H9 (cell line): ENCODE measurements around the gene CDK2AP2. TPM values are rescaled to one million over a fixed set of nuclear protein-coding genes. Genes with fewer than 3 reads are reported as not detected.

ENCODE experiments used
- DNase-seq: peaks from one replicate; pipeline ENCODE4 v3.0.0-alpha.2; 2017
- H2AFZ ChIP-seq: one replicate; pipeline ENCODE4 v1.6.1; 2013; ENCODE audit warnings: mild to moderate bottlenecking, low read length, control low read depth, moderate library complexity
- H2AK5ac ChIP-seq: 2 replicates; pipeline ENCODE4 v1.6.1; 2013; ENCODE audit warnings: low read length, control low read depth, mixed read lengths; ENCODE audit not compliant: insufficient read length
- H2BK120ac ChIP-seq: one replicate; pipeline ENCODE4 v1.6.1; 2013; ENCODE audit warnings: low read depth, mild to moderate bottlenecking, low read length, control low read depth, inconsistent platforms; ENCODE audit not compliant: poor library complexity, severe bottlenecking
- H2BK12ac ChIP-seq: 2 replicates; pipeline ENCODE4 v1.6.1; 2013; ENCODE audit warnings: low read length, control low read depth, mixed read lengths, low read depth; ENCODE audit not compliant: insufficient read length
- H2BK15ac ChIP-seq: 2 replicates; pipeline ENCODE4 v1.6.1; 2013; ENCODE audit warnings: low read depth, low read length, control low read depth
- H2BK20ac ChIP-seq: one replicate; pipeline ENCODE4 v1.6.1; 2013; ENCODE audit warnings: low read depth, mild to moderate bottlenecking, low read length, control low read depth, inconsistent platforms; ENCODE audit not compliant: poor library complexity, severe bottlenecking
- H2BK5ac ChIP-seq: 2 replicates; pipeline ENCODE4 v1.6.1; 2013; ENCODE audit warnings: low read length, control low read depth, mixed read lengths; ENCODE audit not compliant: insufficient read length
- H3K14ac ChIP-seq: 2 replicates; pipeline ENCODE4 v1.6.1; 2013; ENCODE audit warnings: low read length, control low read depth; ENCODE audit not compliant: insufficient read depth
- H3K18ac ChIP-seq: 2 replicates; pipeline ENCODE4 v1.6.1; 2013; ENCODE audit warnings: low read depth, mild to moderate bottlenecking, mixed read lengths, low read length, control low read depth; ENCODE audit not compliant: insufficient read length
- H3K23ac ChIP-seq: 2 replicates; pipeline ENCODE4 v1.6.1; 2013; ENCODE audit warnings: low read length, control low read depth, mixed read lengths, low read depth; ENCODE audit not compliant: insufficient read length
- H3K23me2 ChIP-seq: 2 replicates; pipeline ENCODE4 v1.6.1; 2013; ENCODE audit warnings: low read depth, mild to moderate bottlenecking, mixed read lengths, low read length, control low read depth; ENCODE audit not compliant: insufficient read length, poor library complexity, severe bottlenecking
- H3K27ac ChIP-seq: 2 replicates; pipeline ENCODE4 v1.5.1; 2013; ENCODE audit warnings: low read length, control low read depth, mixed read lengths, low read depth; ENCODE audit not compliant: insufficient read length
- H3K27me3 ChIP-seq: 2 replicates; pipeline ENCODE4 v1.6.1; 2013; ENCODE audit warnings: low read length, control low read depth, inconsistent platforms; ENCODE audit not compliant: insufficient read depth
- H3K4ac ChIP-seq: 2 replicates; pipeline ENCODE4 v1.6.1; 2013; ENCODE audit warnings: low read depth, mild to moderate bottlenecking, control low read depth, inconsistent platforms, low read length, moderate library complexity
- H3K4me1 ChIP-seq: 2 replicates; pipeline ENCODE4 v1.6.1; 2013; ENCODE audit warnings: low read length, control low read depth, inconsistent platforms; ENCODE audit not compliant: insufficient read depth
- H3K4me2 ChIP-seq: 2 replicates; pipeline ENCODE4 v1.6.1; 2013; ENCODE audit warnings: low read length, control low read depth, mixed read lengths; ENCODE audit not compliant: insufficient read length, insufficient read depth
- H3K56ac ChIP-seq: 2 replicates; pipeline ENCODE4 v1.6.1; 2013; ENCODE audit warnings: low read depth, mild to moderate bottlenecking, mixed read lengths, low read length, control low read depth; ENCODE audit not compliant: insufficient read length
- H3K79me1 ChIP-seq: 2 replicates; pipeline ENCODE4 v1.6.1; 2013; ENCODE audit warnings: low read depth, mild to moderate bottlenecking, moderate library complexity, low read length, control low read depth, inconsistent platforms; ENCODE audit not compliant: insufficient read depth, poor library complexity, severe bottlenecking
- H3K79me2 ChIP-seq: 2 replicates; pipeline ENCODE4 v1.6.1; 2013; ENCODE audit warnings: low read length, control low read depth, inconsistent platforms; ENCODE audit not compliant: insufficient read depth
- H3K9ac ChIP-seq: 2 replicates; pipeline ENCODE4 v1.6.1; 2013; ENCODE audit warnings: low read length, control low read depth, mixed read lengths; ENCODE audit not compliant: insufficient read length; ENCODE audit errors: extremely low read depth
- H3K9me3 ChIP-seq: one replicate; pipeline ENCODE4 v1.6.1; 2013; ENCODE audit warnings: low read depth, low read length, inconsistent platforms; ENCODE audit not compliant: control insufficient read depth
- H3T11ph ChIP-seq: one replicate; pipeline ENCODE4 v1.6.1; 2013; ENCODE audit warnings: mild to moderate bottlenecking, low read length, control low read depth, inconsistent platforms
- H4K20me1 ChIP-seq: one replicate; pipeline ENCODE4 v1.6.1; 2013; ENCODE audit not compliant: control insufficient read depth, insufficient read length, insufficient read depth
- H4K5ac ChIP-seq: 2 replicates; pipeline ENCODE4 v1.6.1; 2013; ENCODE audit warnings: low read depth, mild to moderate bottlenecking, mixed read lengths, low read length, control low read depth; ENCODE audit not compliant: insufficient read length
- H4K8ac ChIP-seq: replicated peaks from 2 replicates; pipeline ENCODE4 v1.6.1; 2013; ENCODE audit warnings: low read length, control low read depth, mixed read lengths, low read depth; ENCODE audit not compliant: insufficient read length
- H4K91ac ChIP-seq: 2 replicates; pipeline ENCODE4 v1.6.1; 2013; ENCODE audit warnings: low read depth, mild to moderate bottlenecking, moderate library complexity, mixed read lengths, low read length, control low read depth; ENCODE audit not compliant: insufficient read length
- H3K27ac Mint-ChIP-seq, 3 experiments: 2 replicates in 2 of 3; 3 replicates in 1 of 3; pipeline ENCODE4 v1.8.0; 2020 to 2021; ENCODE audit warnings: mixed read lengths in 3 of 3, mild to moderate bottlenecking in 1 of 3, moderate library complexity in 1 of 3
- H3K27me3 Mint-ChIP-seq: 2 replicates; pipeline ENCODE4 v1.8.0; 2021; ENCODE audit warnings: low read depth, mild to moderate bottlenecking, moderate library complexity, mixed read lengths
- H3K36me3 Mint-ChIP-seq, 3 experiments: 2 replicates in 2 of 3; 3 replicates in 1 of 3; pipeline ENCODE4 v1.8.0; 2020 to 2021; ENCODE audit warnings: low read depth in 3 of 3, mixed read lengths in 3 of 3; ENCODE audit not compliant: insufficient read depth in 1 of 3
- H3K4me1 Mint-ChIP-seq, 2 experiments: 2 replicates each; pipeline ENCODE4 v1.8.0; 2020; ENCODE audit warnings: mixed read lengths in 2 of 2
- H3K4me3 Mint-ChIP-seq, 2 experiments: 2 replicates in 1 of 2; 3 replicates in 1 of 2; pipeline ENCODE4 v1.8.0; 2020 to 2021; ENCODE audit warnings: mild to moderate bottlenecking in 2 of 2, mixed read lengths in 2 of 2, moderate library complexity in 1 of 2
- H3K9me3 Mint-ChIP-seq, 2 experiments: 2 replicates in 1 of 2; 3 replicates in 1 of 2; pipeline ENCODE4 v1.8.0; 2020; ENCODE audit warnings: mild to moderate bottlenecking in 2 of 2, mixed read lengths in 2 of 2, moderate library complexity in 1 of 2
- CTCF ChIP-seq: fragments of 200-600 bp; sonication (generic); conservative IDR thresholded peaks from 3 replicates; pipeline ENCODE4 v1.8.0; 2021; ENCODE audit warnings: antibody characterized with exemption, mild to moderate bottlenecking
- WGBS: extraction: QIAGEN DNeasy Blood & Tissue Kit; methylation state at CpG from one replicate; pipeline ENCODE4 v1.1.7; 2013; ENCODE audit warnings: missing lambda C conversion rate, low lambda C conversion rate, mixed read lengths; ENCODE audit not compliant: insufficient read length; ENCODE audit errors: extremely low coverage; 5-methylcytosine and 5-hydroxymethylcytosine counted together
- microRNA-seq: library from miRNA; unstranded; fragments of <30 nt; microRNA quantifications from one replicate; pipeline ENCODE4, GENCODE V29; 2020; ENCODE audit warnings: borderline microRNAs expressed
- total RNA-seq: library from RNA; stranded (reverse); gene quantifications from 2 replicates; pipeline ENCODE4 v1.2.1, GENCODE V29; 2021

Gene CDK2AP2
- total RNA-seq, 1 experiment from 2014 or later = 36.1 TPM

GRCh38 chr11:67457453-67457852 is 50.5 kb downstream of the CDK2AP2 start:
- H3K23me2 ChIP-seq = peaks cover 5% of the 10 kb centered on the region
- peaks cover 17% of the 10 kb centered on the region for H3K27me3 Mint-ChIP-seq
- H3K4ac ChIP-seq = no peak overlapping the region; the same call in 1 of the 2 replicates
- no peak overlapping the region for H3K9ac ChIP-seq
- H2BK20ac ChIP-seq = no peak overlapping the region
- H2BK15ac ChIP-seq = no peak overlapping the region
- H2BK12ac ChIP-seq = no peak overlapping the region
- H3K9me3 Mint-ChIP-seq = no peaks in the 10 kb centered on the region; a peak in 1 of 5 replicates
- H3K79me1 ChIP-seq = no peaks in the 10 kb centered on the region
- no peak overlapping the region for H3K18ac ChIP-seq
- H2BK5ac ChIP-seq = no peak overlapping the region
- H3K23ac ChIP-seq = no peak overlapping the region
- no peaks in the 10 kb centered on the region for H3K27me3 ChIP-seq
- no peak overlapping the region; a peak in 2 of 5 replicates for H3K4me3 Mint-ChIP-seq
- H4K8ac ChIP-seq = no peak overlapping the region
- TF ChIP-seq CTCF = no peak
- no peaks in the 10 kb centered on the region for H4K20me1 ChIP-seq
- no peaks in the 10 kb centered on the region for H3K79me2 ChIP-seq
- H3K4me1 Mint-ChIP-seq = no peaks in the 10 kb centered on the region
- H2AFZ ChIP-seq = no peak overlapping the region
- H4K5ac ChIP-seq = no peak overlapping the region
- H2BK120ac ChIP-seq = no peak overlapping the region
- H4K91ac ChIP-seq = no peak overlapping the region
- no peak overlapping the region for H3K14ac ChIP-seq
- no peak overlapping the region for H3K56ac ChIP-seq
- no peaks in the 10 kb centered on the region for H3K9me3 ChIP-seq
- WGBS = no CpG with 5 or more reads among the region's 12 CpGs
- H3K27ac ChIP-seq = no peak overlapping the region
- H3K4me1 ChIP-seq = no peaks in the 10 kb centered on the region
- no peak overlapping the region; a peak in 1 of 7 replicates for H3K27ac Mint-ChIP-seq
- no peak overlapping the region for H3K4me2 ChIP-seq
- H3K36me3 Mint-ChIP-seq = no peaks in the 10 kb centered on the region
- no peak overlapping the region for H3T11ph ChIP-seq
- no peak for DNase-seq
- H2AK5ac ChIP-seq = no peak overlapping the region

Small RNA genes within 50 kb of the gene (microRNA-seq; reads per million reads assigned to microRNA genes)
- not detected for gene MIR6752

Other genes with a start within 250 kb of the CDK2AP2 start
- gene GRK2, start 241.7 kb downstream of the CDK2AP2 start, total RNA-seq = 55.5 and 56.3 TPM in 2 replicates
- gene ANKRD13D, start 218.9 kb downstream of the CDK2AP2 start, total RNA-seq = 40.9 and 42.1 TPM in 2 replicates
- gene SSH3, start 204.6 kb downstream of the CDK2AP2 start, total RNA-seq = 42.2 and 44.2 TPM in 2 replicates
- 19.5 and 22.3 TPM in 2 replicates for gene POLD4, start 154.6 kb downstream of the CDK2AP2 start, total RNA-seq
- 1.6 and 2.1 TPM in 2 replicates for gene CLCF1, start 134.6 kb downstream of the CDK2AP2 start, total RNA-seq
- gene RAD9A, start 116.2 kb downstream of the CDK2AP2 start, total RNA-seq = 20.9 and 23.8 TPM in 2 replicates
- 205 and 214 TPM in 2 replicates for gene PPP1CA, start 106.3 kb downstream of the CDK2AP2 start, total RNA-seq
- 0.28 and 0.44 TPM in 2 replicates for gene TBC1D10C, start 104.1 kb downstream of the CDK2AP2 start, total RNA-seq
- 0.88 and 1.1 TPM in 2 replicates for gene CARNS1, start 92.5 kb downstream of the CDK2AP2 start, total RNA-seq
- gene RPS6KB2, start 79.7 kb downstream of the CDK2AP2 start, total RNA-seq = 46.6 and 51.7 TPM in 2 replicates
- gene PTPRCAP, start 70.5 kb downstream of the CDK2AP2 start, total RNA-seq = 1.7 and 1.9 TPM in 2 replicates
- 80.9 and 86.4 TPM in 2 replicates for gene CORO1B, start 64.7 kb downstream of the CDK2AP2 start, total RNA-seq
- gene GPR152, start 55.4 kb downstream of the CDK2AP2 start, total RNA-seq = not detected in 2 replicates
- gene CABP4, start 52.8 kb downstream of the CDK2AP2 start, total RNA-seq = 0.09 TPM in 1 of 2 replicates, not detected in the other
- gene TMEM134, start 38.9 kb downstream of the CDK2AP2 start, total RNA-seq = 46.9 and 53.6 TPM in 2 replicates
- 31.9 and 35.6 TPM in 2 replicates for gene AIP, start 25.1 kb downstream of the CDK2AP2 start, total RNA-seq
- 43.5 and 50.1 TPM in 2 replicates for gene PITPNM1, start 2.8 kb downstream of the CDK2AP2 start, total RNA-seq
- not detected in 2 replicates for gene CABP2, start 15.3 kb upstream of the CDK2AP2 start, total RNA-seq
- 1,469 and 1,513 TPM in 2 replicates for gene GSTP1, start 75.7 kb upstream of the CDK2AP2 start, total RNA-seq
- 152 and 154 TPM in 2 replicates for gene NDUFV1, start 98.8 kb upstream of the CDK2AP2 start, total RNA-seq
- gene NUDT8, start 121.8 kb upstream of the CDK2AP2 start, total RNA-seq = 6.5 and 6.8 TPM in 2 replicates
- gene TBX10, start 131.6 kb upstream of the CDK2AP2 start, total RNA-seq = not detected in 2 replicates
- gene ACY3, start 142.6 kb upstream of the CDK2AP2 start, total RNA-seq = not detected in 2 replicates
- gene ALDH3B2, start 166.5 kb upstream of the CDK2AP2 start, total RNA-seq = not detected in 2 replicates